Ishikawa (cell line): ENCODE data around the gene WNT8B.

Experiments
- CREB1 ChIP-seq: IDR thresholded peaks from 2 replicates; pipeline ENCODE4 v1.6.1; 2012; ENCODE audit warnings: low read depth
- EP300 ChIP-seq: IDR thresholded peaks from 2 replicates; pipeline ENCODE4 v1.6.1; 2012; ENCODE audit warnings: borderline replicate concordance
- FOXM1 ChIP-seq: IDR thresholded peaks from 2 replicates; pipeline ENCODE4 v1.6.1; 2012; ENCODE audit warnings: low read depth, borderline replicate concordance
- MAX ChIP-seq: IDR thresholded peaks from 2 replicates; pipeline ENCODE4 v1.6.1; 2012
- NFIC ChIP-seq: IDR thresholded peaks from 2 replicates; pipeline ENCODE4 v1.6.1; 2012
- REST ChIP-seq: IDR thresholded peaks from 2 replicates; pipeline ENCODE4 v1.6.1; 2012; ENCODE audit warnings: low read depth, mild to moderate bottlenecking
- TAF1 ChIP-seq: IDR thresholded peaks from 2 replicates; pipeline ENCODE4 v1.6.1; 2012; ENCODE audit warnings: low read depth, mild to moderate bottlenecking
- TCF12 ChIP-seq: IDR thresholded peaks from 2 replicates; pipeline ENCODE4 v1.6.1; 2012; ENCODE audit warnings: low read depth
- TEAD4 ChIP-seq: IDR thresholded peaks from 2 replicates; pipeline ENCODE4 v1.6.1; 2012
- ZBTB7A ChIP-seq: IDR thresholded peaks from 2 replicates; pipeline ENCODE4 v1.6.1; 2012; ENCODE audit warnings: low read depth

GRCh38 chr10:100508266-100508665, 45.5 kb downstream of the WNT8B start:
- TF ChIP-seq TEAD4, result no peak
- no peak for TF ChIP-seq EP300
- no peak for TF ChIP-seq MAX
- no peak for TF ChIP-seq REST
- no peak for TF ChIP-seq TAF1
- TF ChIP-seq CREB1, result no peak
- no peak for TF ChIP-seq ZBTB7A
- TF ChIP-seq NFIC, result no peak
- no peak for TF ChIP-seq FOXM1
- TF ChIP-seq TCF12, result no peak
